GM12878 (cell line): ENCODE measurements around the gene ANGPTL2. TPM values are rescaled to one million over a fixed set of nuclear protein-coding genes. Genes with fewer than 3 reads are reported as not detected.

ENCODE experiments used
- ATAC-seq: fragments of 200-7000 bp; cut with Tn5 transposase; 3 replicates; pipeline ENCODE4 v1.9.1; 2020; ENCODE audit warnings: mild to moderate bottlenecking, moderate library complexity
- BruUV-seq: library from RNA; stranded (reverse); fragments of 400-500 nt; replicated peaks from 2 replicates; lab custom pipeline; 2021; lab: Mats Ljungman, UMichigan
- CTCF ChIA-PET: fragments of 300-600 bp; sonication (Branson Sonifier 250); formaldehyde crosslinking; extraction: SDS; loops from one replicate; lab custom pipeline; 2021; ENCODE audit warnings: inconsistent platforms; lab: Yijun Ruan, JAX
- POLR2A ChIA-PET: fragments of 350-600 bp; formaldehyde crosslinking; extraction: SDS; loops from one replicate; lab custom pipeline; 2021; ENCODE audit warnings: inconsistent platforms; lab: Charles Lee
- RAD21 ChIA-PET: fragments of 300-600 bp; sonication (Branson Sonifier 250); formaldehyde crosslinking; loops from one replicate; lab custom pipeline; 2023; ENCODE audit warnings: antibody characterized with exemption; ENCODE audit not compliant: unreplicated experiment; lab: Charles Lee
- SMC1A ChIA-PET: fragments of 300-600 bp; sonication (Branson Sonifier 250); formaldehyde crosslinking; loops from one replicate; lab custom pipeline; 2023; ENCODE audit not compliant: unreplicated experiment, uncharacterized antibody; lab: Charles Lee
- DNase-seq: peaks from one replicate; pipeline ENCODE4 v3.0.0-alpha.2; 2011; ENCODE audit warnings: low read depth, low spot score
- FAIRE-seq: peaks from 3 replicates; lab custom pipeline; 2011; peaks lifted over from hg19 to GRCh38; lab: Jason Lieb, UNC
- H2AFZ ChIP-seq: 2 replicates; pipeline ENCODE4 v1.6.0; 2011; ENCODE audit warnings: low read depth, low read length, control low read depth; ENCODE audit not compliant: control insufficient read depth
- H3K27ac ChIP-seq: 2 replicates; pipeline ENCODE4 v1.5.1; 2011; ENCODE audit warnings: control low read depth; ENCODE audit not compliant: control insufficient read depth, insufficient read depth
- H3K27me3 ChIP-seq, 2 experiments: replicated peaks in 1 of 2; 2 replicates each; pipeline versions ENCODE4 v1.6.0 to v1.6.1; 2011; ENCODE audit warnings: low read length in 1 of 2; ENCODE audit not compliant: control insufficient read depth in 2 of 2, insufficient read depth in 2 of 2
- H3K36me3 ChIP-seq, 2 experiments: 2 replicates each; pipeline ENCODE4 v1.5.1; 2011; ENCODE audit warnings: low read length in 1 of 2; ENCODE audit not compliant: control insufficient read depth in 2 of 2, insufficient read depth in 2 of 2
- H3K4me1 ChIP-seq: 2 replicates; pipeline ENCODE4 v1.6.1; 2011; ENCODE audit warnings: mild to moderate bottlenecking, low read length, moderate library complexity, mixed read lengths; ENCODE audit not compliant: control insufficient read depth, insufficient read depth
- H3K4me2 ChIP-seq: 2 replicates; pipeline ENCODE4 v1.6.0; 2011; ENCODE audit warnings: control low read depth; ENCODE audit not compliant: control insufficient read depth, insufficient read depth
- H3K4me3 ChIP-seq: fragments of 200-600 bp; sonication (generic); 2 replicates; pipeline ENCODE4 v1.5.1; 2016
- H3K79me2 ChIP-seq: 2 replicates; pipeline ENCODE4 v1.6.0; 2011; ENCODE audit warnings: low read length; ENCODE audit not compliant: control insufficient read depth, insufficient read depth
- H3K9ac ChIP-seq: 2 replicates; pipeline ENCODE4 v1.8.0; 2011; ENCODE audit warnings: low read length, control low read depth, mixed read lengths; ENCODE audit not compliant: control insufficient read depth, insufficient read depth
- H3K9me3 ChIP-seq: replicated peaks from 3 replicates; pipeline ENCODE4 v1.5.1; 2011; ENCODE audit warnings: mild to moderate bottlenecking, low read length; ENCODE audit not compliant: control insufficient read depth, insufficient read depth
- H4K20me1 ChIP-seq: 2 replicates; pipeline ENCODE4 v1.6.0; 2011; ENCODE audit not compliant: control insufficient read depth, insufficient read depth
- BACH1 ChIP-seq: fragments of 450-650 bp; IDR thresholded peaks from 2 replicates; pipeline ENCODE4 v1.6.1; 2017; ENCODE audit warnings: mild to moderate bottlenecking, borderline replicate concordance
- CBX3 ChIP-seq: fragments of 200-600 bp; sonication (generic); IDR thresholded peaks from 2 replicates; pipeline ENCODE4 v1.6.1; 2016; ENCODE audit warnings: low read depth, borderline replicate concordance
- EP300 ChIP-seq, 2 experiments: fragments of 150-350 bp in 1 of 2; IDR thresholded peaks; 2 replicates each; pipeline ENCODE4 v1.6.1; 2011 to 2012; ENCODE audit warnings: low read depth in 2 of 2, low read length in 2 of 2, borderline replicate concordance in 1 of 2, improper control_type of control experiment in 1 of 2, inconsistent platforms in 1 of 2; ENCODE audit not compliant: control insufficient read depth in 1 of 2
- HCFC1 ChIP-seq: fragments of 150-350 bp; IDR thresholded peaks from 2 replicates; pipeline ENCODE4 v1.6.1; 2014; ENCODE audit warnings: low read length
- HDAC6 ChIP-seq: fragments of 200-600 bp; sonication (generic); IDR thresholded peaks from one replicate; pipeline ENCODE4 v1.8.0; 2017; ENCODE audit warnings: antibody characterized with exemption; ENCODE audit not compliant: unreplicated experiment
- KDM1A ChIP-seq: fragments of 200-600 bp; sonication (generic); IDR thresholded peaks from 2 replicates; pipeline ENCODE4 v1.6.1; 2016; ENCODE audit warnings: borderline replicate concordance
- SMARCA5 ChIP-seq: fragments of 450-650 bp; IDR thresholded peaks from 2 replicates; pipeline ENCODE4 v1.6.1; 2017; ENCODE audit warnings: mild to moderate bottlenecking
- SMC3 ChIP-seq: IDR thresholded peaks from 2 replicates; pipeline ENCODE4 v1.6.1; 2011; ENCODE audit warnings: low read length, improper control_type of control experiment, borderline replicate concordance
- WGBS: methylation state at CpG from one replicate; pipeline ENCODE4 v1.1.6; 2016; ENCODE audit warnings: low lambda C conversion rate; ENCODE audit not compliant: insufficient replicate concordance, insufficient coverage; ENCODE audit errors: missing lambda C conversion rate; 5-methylcytosine and 5-hydroxymethylcytosine counted together
- in situ Hi-C: fragments of 300-500 bp; cut with MboI; formaldehyde crosslinking; loops from 9 replicates; pipeline ENCODE4 v1.14.3; 2018; ENCODE audit warnings: mixed read lengths
- intact Hi-C: fragments of 100-400 bp; cut with micrococcal nuclease; formaldehyde crosslinking; loops from one replicate; pipeline ENCODE4 v1.14.2; 2022; ENCODE audit not compliant: unreplicated experiment
- polyA plus RNA-seq, 11 experiments: library from polyadenylated mRNA; depleted of rRNA in 4 of 11; unstranded in 6 of 11; stranded (reverse) in 5 of 11; fragments of >200 nt; fragmentation: Nextera tagmentation in 4 of 11; fragmentation: Illumina TruSeq in 1 of 11; extraction: Ambion mirVana in 4 of 11; extraction: Trizol in 1 of 11; gene quantifications; 1 replicate in 1 of 11; 2 replicates in 10 of 11; pipeline versions ENCODE4 v1.2.1 to v1.2.3, GENCODE V29; 2011 to 2016; ENCODE audit warnings: inconsistent platforms in 2 of 11, missing spikeins in 2 of 11, low read depth in 1 of 11
- total RNA-seq, 4 experiments: library from RNA; depleted of rRNA in 3 of 4; stranded (reverse); fragments of >200 nt in 3 of 4; fragmentation: Illumina TruSeq in 1 of 4; extraction: Trizol in 1 of 4; gene quantifications; 2 replicates each; pipeline versions ENCODE4 v1.2.1 to v1.2.3, GENCODE V29; 2013 to 2021
- TF ChIP-seq, protein P1 (sequence below): IDR thresholded peaks from 2 replicates; pipeline ENCODE4 v1.6.1; 2011; ENCODE audit warnings: low read depth, low read length, improper control_type of control experiment, borderline replicate concordance
- TF ChIP-seq, protein P2 (sequence below): IDR thresholded peaks from 2 replicates; pipeline ENCODE4 v1.6.1; 2011; ENCODE audit warnings: low read depth, mild to moderate bottlenecking, low read length, moderate library complexity, borderline replicate concordance; ENCODE audit errors: extremely low read depth

The ANGPTL2 gene
- total and polyA plus RNA-seq, 10 of the 15 experiments (the other 5 are each of a cell fraction or from before 2014, with no cell fraction given), result 0.13 to 2.6 (median 0.82) TPM; not detected in 1

DNA sequence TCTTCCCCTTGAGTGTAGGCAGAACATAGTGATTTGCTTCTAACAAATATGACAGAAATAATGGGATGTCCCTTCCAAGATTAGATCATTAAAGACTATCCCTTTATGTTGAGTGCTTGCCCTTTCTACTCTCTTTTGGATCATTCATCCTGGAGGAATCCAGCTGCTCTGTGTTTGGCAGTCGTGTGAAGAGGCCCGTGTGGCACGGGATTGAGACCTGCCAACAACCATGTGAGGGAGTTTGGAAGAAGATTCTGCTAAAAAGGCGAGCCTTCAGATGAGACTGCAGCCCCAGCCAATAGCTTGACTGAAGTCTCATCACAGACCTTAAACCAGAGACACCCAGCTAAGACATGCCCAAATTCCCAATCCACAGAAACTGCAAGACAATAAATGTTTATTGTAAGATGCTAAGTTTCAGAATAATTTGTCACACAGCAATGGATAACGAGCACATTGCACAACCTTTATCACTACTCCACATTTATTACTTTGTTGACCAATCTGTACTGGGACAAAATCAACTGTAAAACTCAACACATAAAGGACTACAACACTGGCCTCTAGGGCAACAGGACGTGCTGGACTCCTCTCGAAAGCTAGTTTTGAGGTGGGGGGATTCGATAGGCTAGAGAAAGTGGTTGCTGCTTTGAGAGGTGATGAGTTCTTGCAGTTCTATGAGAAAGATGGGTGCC, 42.8 kb downstream of the ANGPTL2 start:
- no peaks in the 10 kb centered on the region for H4K20me1 ChIP-seq
- H3K9ac ChIP-seq, result no peak overlapping the region
- H3K27me3 ChIP-seq, result no peaks in the 10 kb centered on the region
- no peaks in the 10 kb centered on the region; a peak in 1 of 4 replicates for H3K36me3 ChIP-seq
- no peak for TF ChIP-seq BACH1
- no peak for TF ChIP-seq HCFC1
- no peak for TF ChIP-seq HDAC6
- TF ChIP-seq SMARCA5, result no peak
- no peak for TF ChIP-seq KDM1A
- TF ChIP-seq, protein P1, sequence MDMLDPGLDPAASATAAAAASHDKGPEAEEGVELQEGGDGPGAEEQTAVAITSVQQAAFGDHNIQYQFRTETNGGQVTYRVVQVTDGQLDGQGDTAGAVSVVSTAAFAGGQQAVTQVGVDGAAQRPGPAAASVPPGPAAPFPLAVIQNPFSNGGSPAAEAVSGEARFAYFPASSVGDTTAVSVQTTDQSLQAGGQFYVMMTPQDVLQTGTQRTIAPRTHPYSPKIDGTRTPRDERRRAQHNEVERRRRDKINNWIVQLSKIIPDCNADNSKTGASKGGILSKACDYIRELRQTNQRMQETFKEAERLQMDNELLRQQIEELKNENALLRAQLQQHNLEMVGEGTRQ, result no peak
- TF ChIP-seq EP300 (IDR thresholded peaks at IDR 0.05; ENCODE audit: borderline replicate concordance in 1 of 2, control insufficient read depth in 1 of 2, low read depth in 2 of 2, low read length in 2 of 2), result no peak
- no peak for TF ChIP-seq CBX3
- TF ChIP-seq SMC3, result no peak
- TF ChIP-seq, protein P2, sequence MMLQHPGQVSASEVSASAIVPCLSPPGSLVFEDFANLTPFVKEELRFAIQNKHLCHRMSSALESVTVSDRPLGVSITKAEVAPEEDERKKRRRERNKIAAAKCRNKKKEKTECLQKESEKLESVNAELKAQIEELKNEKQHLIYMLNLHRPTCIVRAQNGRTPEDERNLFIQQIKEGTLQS, result no peak
- TF ChIP-seq, all 136 proteins: peak for 0
- H2AFZ ChIP-seq, result no peak overlapping the region
- 91% methylated on average over 8 of the region's 8 CpGs for WGBS
- no peak overlapping the region for H3K27ac ChIP-seq
- H3K4me1 ChIP-seq, result no peaks in the 10 kb centered on the region
- H3K9me3 ChIP-seq, result no peaks in the 10 kb centered on the region
- in situ Hi-C loops (no loop called here), intact Hi-C loops (no loop called here)
- BruUV-seq, result no TSS peak
- DNase-seq, result no peak
- POLR2A ChIA-PET, result interaction anchor here (1.0 kb wide), 1 partner anchor 39 kb away, joined by 3 read pairs; no protein-coding TSS in a partner anchor
- H3K4me3 ChIP-seq, result no peak overlapping the region
- ATAC-seq, result no peak
- FAIRE-seq, result no peak
- RAD21 ChIA-PET, result no interaction called here
- SMC1A ChIA-PET, result interaction anchor here (1.8 kb wide), 1 partner anchor 19 kb away, joined by 3 read pairs; no protein-coding TSS in a partner anchor
- CTCF ChIA-PET, result interaction anchor here (1.0 kb wide), 1 partner anchor 94 kb away, joined by 3 read pairs; no protein-coding TSS in a partner anchor
- no peak overlapping the region for H3K4me2 ChIP-seq
- H3K79me2 ChIP-seq, result no peaks in the 10 kb centered on the region
